Parathyroid adenoma (tissue), 2 donors: ENCODE results near the gene PIF1.
"Not testable (repeated sequence)": the region's sequence is repeated elsewhere in the genome, so short reads cannot be mapped to it uniquely, and the experiment has no call there.

ENCODE experiments used
- H2AFZ ChIP-seq: fragments of 300-600 bp; sonication (generic); one replicate; pipeline ENCODE4 v1.7.0; 2017; ENCODE audit warnings: antibody characterized with exemption, mild to moderate bottlenecking
- H3K27ac ChIP-seq: fragments of 300-600 bp; sonication (generic); one replicate; pipeline ENCODE4 v1.7.0; 2017
- H3K27me3 ChIP-seq: fragments of 300-600 bp; sonication (generic); one replicate; pipeline ENCODE4 v1.7.0; 2017; ENCODE audit warnings: low read length; ENCODE audit not compliant: control insufficient read depth, insufficient read depth
- H3K36me3 ChIP-seq: fragments of 300-600 bp; sonication (generic); one replicate; pipeline ENCODE4 v1.7.0; 2017; ENCODE audit warnings: low read length; ENCODE audit not compliant: control insufficient read depth, insufficient read depth
- H3K4me1 ChIP-seq: fragments of 300-600 bp; sonication (generic); one replicate; pipeline ENCODE4 v1.7.0; 2017; ENCODE audit warnings: control low read depth
- H3K4me2 ChIP-seq: fragments of 300-600 bp; sonication (generic); one replicate; pipeline ENCODE4 v1.7.0; 2017; ENCODE audit warnings: low read length
- H3K4me3 ChIP-seq: fragments of 300-600 bp; sonication (generic); one replicate; pipeline ENCODE4 v1.7.0; 2017; ENCODE audit warnings: low read depth, low read length
- H3K79me2 ChIP-seq: fragments of 300-600 bp; sonication (generic); one replicate; pipeline ENCODE4 v1.7.0; 2017; ENCODE audit warnings: control low read depth
- H3K9ac ChIP-seq: fragments of 300-600 bp; sonication (generic); one replicate; pipeline ENCODE4 v1.7.0; 2017; ENCODE audit warnings: mild to moderate bottlenecking
- H3K9me3 ChIP-seq: fragments of 300-600 bp; sonication (generic); one replicate; pipeline ENCODE4 v1.7.0; 2017; ENCODE audit warnings: low read length; ENCODE audit not compliant: control insufficient read depth
- TF ChIP-seq, protein P1 (sequence below): fragments of 300-600 bp; sonication (generic); IDR thresholded peaks from one replicate; pipeline ENCODE4 v1.7.0; 2017; ENCODE audit warnings: antibody characterized with exemption, mild to moderate bottlenecking
- donor health status: primary hyperparathyroidism.

PIF1 gene

GRCh38 chr15:64816452-64816851 lies 9.0 kb downstream of the PIF1 start:
- Histone ChIP-seq H3K9me3 (no peaks in the 10 kb centered on the region), H3K4me1 (no peaks in the 10 kb centered on the region), H3K9ac (no peak overlapping the region), H3K27ac (no peak overlapping the region), H2AFZ (no peak overlapping the region), H3K79me2 (no peaks in the 10 kb centered on the region), H3K36me3 (no peaks in the 10 kb centered on the region), H3K27me3 (no peaks in the 10 kb centered on the region), H3K4me3 (no peak overlapping the region), H3K4me2 (no peak overlapping the region)
- TF ChIP-seq, protein P1, sequence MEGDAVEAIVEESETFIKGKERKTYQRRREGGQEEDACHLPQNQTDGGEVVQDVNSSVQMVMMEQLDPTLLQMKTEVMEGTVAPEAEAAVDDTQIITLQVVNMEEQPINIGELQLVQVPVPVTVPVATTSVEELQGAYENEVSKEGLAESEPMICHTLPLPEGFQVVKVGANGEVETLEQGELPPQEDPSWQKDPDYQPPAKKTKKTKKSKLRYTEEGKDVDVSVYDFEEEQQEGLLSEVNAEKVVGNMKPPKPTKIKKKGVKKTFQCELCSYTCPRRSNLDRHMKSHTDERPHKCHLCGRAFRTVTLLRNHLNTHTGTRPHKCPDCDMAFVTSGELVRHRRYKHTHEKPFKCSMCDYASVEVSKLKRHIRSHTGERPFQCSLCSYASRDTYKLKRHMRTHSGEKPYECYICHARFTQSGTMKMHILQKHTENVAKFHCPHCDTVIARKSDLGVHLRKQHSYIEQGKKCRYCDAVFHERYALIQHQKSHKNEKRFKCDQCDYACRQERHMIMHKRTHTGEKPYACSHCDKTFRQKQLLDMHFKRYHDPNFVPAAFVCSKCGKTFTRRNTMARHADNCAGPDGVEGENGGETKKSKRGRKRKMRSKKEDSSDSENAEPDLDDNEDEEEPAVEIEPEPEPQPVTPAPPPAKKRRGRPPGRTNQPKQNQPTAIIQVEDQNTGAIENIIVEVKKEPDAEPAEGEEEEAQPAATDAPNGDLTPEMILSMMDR: no peak

- H3K4me3 ChIP-seq, H3K27me3 ChIP-seq, H3K9ac ChIP-seq, H3K9me3 ChIP-seq, H3K36me3 ChIP-seq, H3K4me1 ChIP-seq, H3K4me2 ChIP-seq, H3K79me2 ChIP-seq, H2AFZ ChIP-seq, H3K27ac ChIP-seq: not testable (repeated sequence)
These were observed 10.5 kb downstream of the PIF1 start for GRCh38 chr15:64814965-64815364.

DNA sequence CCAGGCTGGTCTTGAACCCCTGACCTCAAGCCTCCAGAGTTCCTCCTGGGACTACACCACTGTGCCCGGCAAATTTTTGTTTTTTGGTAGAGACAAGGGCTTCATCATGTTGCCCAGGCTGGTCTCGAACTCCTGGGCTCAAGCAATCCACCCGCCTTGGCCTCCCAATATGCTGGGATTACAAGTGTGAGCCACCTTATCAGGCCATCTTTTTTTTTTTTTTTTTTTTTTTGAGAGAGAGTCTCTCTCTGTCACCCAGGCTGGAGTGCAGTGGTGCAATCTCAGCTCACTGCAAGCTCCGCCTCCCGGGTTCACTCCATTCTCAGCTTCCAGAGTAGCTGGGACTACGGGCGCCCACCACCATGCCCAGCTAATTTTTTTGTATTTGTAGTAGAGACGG lies 11.2 kb downstream of the PIF1 start:
- not testable (repeated sequence) for H2AFZ ChIP-seq

GRCh38 chr15:64813075-64813474 lies 12.4 kb downstream of the PIF1 start:
- Histone ChIP-seq H3K4me2 (no peak overlapping the region), H3K9me3 (no peaks in the 10 kb centered on the region), H3K4me3 (no peak overlapping the region), H2AFZ (no peak overlapping the region), H3K79me2 (no peaks in the 10 kb centered on the region), H3K4me1 (no peaks in the 10 kb centered on the region), H3K27ac (no peak overlapping the region), H3K9ac (no peak overlapping the region), H3K36me3 (no peaks in the 10 kb centered on the region), H3K27me3 (no peaks in the 10 kb centered on the region)
- TF ChIP-seq, protein P1: no peak

More for the DNA sequence above, 11.2 kb downstream of the PIF1 start:
- H3K4me3 ChIP-seq, H3K79me2 ChIP-seq, H3K9me3 ChIP-seq, H3K27me3 ChIP-seq, H3K4me1 ChIP-seq, H3K4me2 ChIP-seq, H3K36me3 ChIP-seq, H3K27ac ChIP-seq, H3K9ac ChIP-seq: not testable (repeated sequence)

GRCh38 chr15:64810497-64811326 lies 14.7 kb downstream of the PIF1 start:
- no peak overlapping the region for H3K4me2 ChIP-seq
- no peak overlapping the region for H3K27ac ChIP-seq
- H3K79me2 ChIP-seq: no peaks in the 10 kb centered on the region
- no peaks in the 10 kb centered on the region for H3K36me3 ChIP-seq
- H3K4me3 ChIP-seq: no peak overlapping the region
- TF ChIP-seq, protein P1: no peak
- H3K9ac ChIP-seq: no peak overlapping the region
- H2AFZ ChIP-seq: no peak overlapping the region
- no peaks in the 10 kb centered on the region for H3K9me3 ChIP-seq
- no peaks in the 10 kb centered on the region for H3K4me1 ChIP-seq
- no peaks in the 10 kb centered on the region for H3K27me3 ChIP-seq
